IMR-90 (cell line): ENCODE measurements around the gene ZFHX3.

Experiments
- CEBPB ChIP-seq: IDR thresholded peaks from 2 replicates; pipeline ENCODE4 v1.6.1; 2012; ENCODE audit warnings: low read depth, low read length, improper control_type of control experiment
- MAFK ChIP-seq: IDR thresholded peaks from 2 replicates; pipeline ENCODE4 v1.6.1; 2012; ENCODE audit warnings: low read depth, low read length, improper control_type of control experiment
- MAZ ChIP-seq: IDR thresholded peaks from 2 replicates; pipeline ENCODE4 v1.6.1; 2012; ENCODE audit warnings: low read depth, mild to moderate bottlenecking, low read length, improper control_type of control experiment, moderate library complexity, borderline replicate concordance
- MXI1 ChIP-seq: IDR thresholded peaks from 2 replicates; pipeline ENCODE4 v1.6.1; 2012; ENCODE audit warnings: low read depth, mild to moderate bottlenecking, low read length, moderate library complexity, borderline replicate concordance
- POLR2A ChIP-seq: IDR thresholded peaks from 2 replicates; pipeline ENCODE4 v1.6.1; 2012; ENCODE audit warnings: mild to moderate bottlenecking, low read depth, low read length
- RAD21 ChIP-seq: IDR thresholded peaks from 2 replicates; pipeline ENCODE4 v1.6.1; 2012; ENCODE audit warnings: low read length, improper control_type of control experiment
- RCOR1 ChIP-seq: IDR thresholded peaks from 2 replicates; pipeline ENCODE4 v1.6.1; 2012; ENCODE audit warnings: mild to moderate bottlenecking, low read length, improper control_type of control experiment; ENCODE audit not compliant: insufficient replicate concordance
- RFX5 ChIP-seq: IDR thresholded peaks from 2 replicates; pipeline ENCODE4 v1.8.0; 2012; ENCODE audit warnings: low read depth, mild to moderate bottlenecking, low read length, moderate library complexity
- SMC3 ChIP-seq: fragments of 150-350 bp; IDR thresholded peaks from 2 replicates; pipeline ENCODE4 v1.6.1; 2016; ENCODE audit warnings: low read depth, mild to moderate bottlenecking, antibody characterized with exemption, low read length, moderate library complexity
- USF2 ChIP-seq: fragments of 150-350 bp; IDR thresholded peaks from 2 replicates; pipeline ENCODE4 v1.6.1; 2017; ENCODE audit warnings: mild to moderate bottlenecking, antibody characterized with exemption, low read length, low read depth
- TF ChIP-seq, protein P1 (sequence below): conservative IDR thresholded peaks from 2 replicates; pipeline ENCODE4 v1.5.1; 2012; ENCODE audit warnings: mild to moderate bottlenecking, low read depth, low read length, improper control_type of control experiment
- TF ChIP-seq, protein P2 (sequence below): fragments of 150-350 bp; IDR thresholded peaks from 2 replicates; pipeline ENCODE4 v1.6.1; 2016; ENCODE audit warnings: low read depth, mild to moderate bottlenecking, low read length, moderate library complexity, borderline replicate concordance

- TF ChIP-seq, protein P1, sequence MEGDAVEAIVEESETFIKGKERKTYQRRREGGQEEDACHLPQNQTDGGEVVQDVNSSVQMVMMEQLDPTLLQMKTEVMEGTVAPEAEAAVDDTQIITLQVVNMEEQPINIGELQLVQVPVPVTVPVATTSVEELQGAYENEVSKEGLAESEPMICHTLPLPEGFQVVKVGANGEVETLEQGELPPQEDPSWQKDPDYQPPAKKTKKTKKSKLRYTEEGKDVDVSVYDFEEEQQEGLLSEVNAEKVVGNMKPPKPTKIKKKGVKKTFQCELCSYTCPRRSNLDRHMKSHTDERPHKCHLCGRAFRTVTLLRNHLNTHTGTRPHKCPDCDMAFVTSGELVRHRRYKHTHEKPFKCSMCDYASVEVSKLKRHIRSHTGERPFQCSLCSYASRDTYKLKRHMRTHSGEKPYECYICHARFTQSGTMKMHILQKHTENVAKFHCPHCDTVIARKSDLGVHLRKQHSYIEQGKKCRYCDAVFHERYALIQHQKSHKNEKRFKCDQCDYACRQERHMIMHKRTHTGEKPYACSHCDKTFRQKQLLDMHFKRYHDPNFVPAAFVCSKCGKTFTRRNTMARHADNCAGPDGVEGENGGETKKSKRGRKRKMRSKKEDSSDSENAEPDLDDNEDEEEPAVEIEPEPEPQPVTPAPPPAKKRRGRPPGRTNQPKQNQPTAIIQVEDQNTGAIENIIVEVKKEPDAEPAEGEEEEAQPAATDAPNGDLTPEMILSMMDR, result no peak
- TF ChIP-seq POLR2A (no peak), CEBPB (no peak), RAD21 (no peak), MXI1 (no peak), RFX5 (no peak), SMC3 (no peak), USF2 (no peak), MAFK (no peak), RCOR1 (no peak), MAZ (no peak)
- TF ChIP-seq, protein P2, sequence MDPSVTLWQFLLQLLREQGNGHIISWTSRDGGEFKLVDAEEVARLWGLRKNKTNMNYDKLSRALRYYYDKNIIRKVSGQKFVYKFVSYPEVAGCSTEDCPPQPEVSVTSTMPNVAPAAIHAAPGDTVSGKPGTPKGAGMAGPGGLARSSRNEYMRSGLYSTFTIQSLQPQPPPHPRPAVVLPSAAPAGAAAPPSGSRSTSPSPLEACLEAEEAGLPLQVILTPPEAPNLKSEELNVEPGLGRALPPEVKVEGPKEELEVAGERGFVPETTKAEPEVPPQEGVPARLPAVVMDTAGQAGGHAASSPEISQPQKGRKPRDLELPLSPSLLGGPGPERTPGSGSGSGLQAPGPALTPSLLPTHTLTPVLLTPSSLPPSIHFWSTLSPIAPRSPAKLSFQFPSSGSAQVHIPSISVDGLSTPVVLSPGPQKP, result no peak
These were observed 261.3 kb downstream of the ZFHX3 start for GRCh38 chr16:72786606-72787005.
